GM18870 (cell line): ENCODE measurements around the gene SIPA1L3.
A peak's percentile ranks its signal among the peaks of the same experiment; 100 is the strongest.
"Not testable (repeated sequence)": the region's sequence is repeated elsewhere in the genome, so short reads cannot be mapped to it uniquely, and the experiment has no call there.

Source experiments
- ATAC-seq: cut with Tn5 transposase; IDR thresholded peaks from one replicate; pipeline ENCODE4 v1.9.1; 2021; ENCODE audit warnings: moderate library complexity; ENCODE audit not compliant: unreplicated experiment

SIPA1L3 gene, protein sequence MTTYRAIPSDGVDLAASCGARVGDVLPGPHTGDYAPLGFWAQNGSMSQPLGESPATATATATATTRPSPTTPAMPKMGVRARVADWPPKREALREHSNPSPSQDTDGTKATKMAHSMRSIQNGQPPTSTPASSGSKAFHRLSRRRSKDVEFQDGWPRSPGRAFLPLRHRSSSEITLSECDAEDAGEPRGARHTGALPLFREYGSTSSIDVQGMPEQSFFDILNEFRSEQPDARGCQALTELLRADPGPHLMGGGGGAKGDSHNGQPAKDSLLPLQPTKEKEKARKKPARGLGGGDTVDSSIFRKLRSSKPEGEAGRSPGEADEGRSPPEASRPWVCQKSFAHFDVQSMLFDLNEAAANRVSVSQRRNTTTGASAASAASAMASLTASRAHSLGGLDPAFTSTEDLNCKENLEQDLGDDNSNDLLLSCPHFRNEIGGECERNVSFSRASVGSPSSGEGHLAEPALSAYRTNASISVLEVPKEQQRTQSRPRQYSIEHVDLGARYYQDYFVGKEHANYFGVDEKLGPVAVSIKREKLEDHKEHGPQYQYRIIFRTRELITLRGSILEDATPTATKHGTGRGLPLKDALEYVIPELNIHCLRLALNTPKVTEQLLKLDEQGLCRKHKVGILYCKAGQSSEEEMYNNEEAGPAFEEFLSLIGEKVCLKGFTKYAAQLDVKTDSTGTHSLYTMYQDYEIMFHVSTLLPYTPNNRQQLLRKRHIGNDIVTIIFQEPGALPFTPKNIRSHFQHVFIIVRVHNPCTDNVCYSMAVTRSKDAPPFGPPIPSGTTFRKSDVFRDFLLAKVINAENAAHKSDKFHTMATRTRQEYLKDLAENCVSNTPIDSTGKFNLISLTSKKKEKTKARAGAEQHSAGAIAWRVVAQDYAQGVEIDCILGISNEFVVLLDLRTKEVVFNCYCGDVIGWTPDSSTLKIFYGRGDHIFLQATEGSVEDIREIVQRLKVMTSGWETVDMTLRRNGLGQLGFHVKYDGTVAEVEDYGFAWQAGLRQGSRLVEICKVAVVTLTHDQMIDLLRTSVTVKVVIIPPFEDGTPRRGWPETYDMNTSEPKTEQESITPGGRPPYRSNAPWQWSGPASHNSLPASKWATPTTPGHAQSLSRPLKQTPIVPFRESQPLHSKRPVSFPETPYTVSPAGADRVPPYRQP (N-terminal part only)

GRCh38 chr19:37906869-37907734, at the start of gene SIPA1L3:
SIPA1L3 (plus strand) TSS chr19:37907208; CDS start chr19:38081566, 174,358 bp downstream.
- peak; percentile 78 for ATAC-seq

DNA sequence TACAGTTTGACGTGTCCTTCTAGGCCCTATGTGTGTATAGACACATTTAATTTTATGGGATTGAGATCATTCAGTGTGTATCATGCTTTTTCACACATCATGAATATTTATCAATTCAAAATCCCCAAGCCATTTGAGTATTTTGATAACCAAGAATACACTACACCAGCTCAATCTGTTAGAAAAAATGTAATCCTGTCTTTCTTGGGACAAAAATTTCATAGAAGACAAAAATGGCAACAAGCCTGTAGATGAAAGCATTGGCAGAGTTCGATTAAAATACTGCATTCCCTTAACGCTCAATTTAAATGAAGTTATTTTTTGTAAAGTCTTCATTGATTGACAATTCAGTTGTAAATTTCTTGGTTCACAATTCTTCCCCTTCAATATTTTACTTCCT, 42.5 kb upstream of the SIPA1L3 start:
- ATAC-seq: no peak

DNA sequence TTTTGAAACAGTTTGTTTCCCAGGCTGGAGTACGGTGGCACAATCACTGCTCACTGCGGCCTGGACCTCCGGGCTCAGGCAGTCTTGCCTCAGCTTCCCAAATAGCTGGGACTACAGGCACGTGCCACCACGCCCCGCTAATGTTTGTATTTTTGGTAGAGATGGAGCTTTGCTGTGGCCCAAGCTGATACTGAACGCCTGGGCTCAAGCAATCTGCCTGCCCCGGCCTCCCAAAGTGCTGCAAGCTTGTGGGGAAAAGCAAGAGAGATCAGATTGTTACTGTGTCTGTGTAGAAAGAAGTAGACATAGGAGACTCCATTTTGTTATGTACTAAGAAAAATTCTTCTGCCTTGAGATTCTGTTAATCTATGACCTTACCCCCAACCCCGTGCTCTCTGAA, 41.1 kb upstream of the SIPA1L3 start:
- not testable (repeated sequence) for ATAC-seq

DNA sequence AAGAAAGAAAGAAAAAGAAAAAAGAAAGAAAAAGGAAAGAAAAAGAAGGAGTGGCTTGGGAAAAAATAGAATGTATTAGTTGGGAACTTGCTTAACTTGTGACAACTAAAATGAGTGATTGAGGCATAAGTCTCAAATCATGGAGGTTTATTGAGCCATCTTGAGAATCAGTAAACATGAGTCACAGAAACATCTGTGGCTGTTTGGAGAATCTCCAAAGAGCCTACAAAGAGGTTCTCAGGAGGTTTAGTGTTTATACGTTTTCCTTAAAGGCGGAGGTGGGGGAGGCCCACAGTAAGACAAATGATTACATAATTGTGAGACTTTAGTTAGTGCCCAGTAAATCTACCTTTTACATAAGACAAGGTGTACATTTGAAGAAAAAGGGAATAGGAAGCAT, 39.2 kb upstream of the SIPA1L3 start:
- ATAC-seq: no peak

DNA sequence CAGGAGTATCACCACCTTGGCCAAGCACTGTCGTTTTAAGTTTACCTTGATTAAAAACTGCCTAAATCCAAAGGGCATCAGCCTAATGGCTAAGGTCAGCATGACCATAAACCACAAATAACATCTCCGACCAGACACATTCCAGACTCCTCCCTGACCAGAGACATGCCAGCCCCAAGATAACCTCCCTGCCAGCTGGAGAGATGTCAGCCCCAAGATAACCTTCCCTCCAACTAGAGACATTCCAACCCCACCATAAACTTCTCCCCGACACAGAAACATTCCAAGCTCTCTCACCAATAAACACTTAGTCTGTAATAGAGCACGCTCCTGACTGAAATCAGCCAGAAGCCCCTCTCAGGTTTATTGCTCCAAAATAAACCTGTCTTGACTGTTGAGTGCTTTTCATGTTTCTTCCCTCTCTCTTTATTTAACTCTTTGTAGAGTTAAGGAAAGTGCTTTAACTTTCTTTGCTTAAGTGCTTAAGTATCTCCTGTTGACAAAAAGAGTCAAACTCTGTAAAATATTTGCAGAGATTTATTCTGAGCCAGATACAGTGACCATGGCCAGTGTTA, 37.2 kb upstream of the SIPA1L3 start:
- ATAC-seq: no peak

- no peak for ATAC-seq
Measured at GRCh38 chr19:37872383-37872782, 34.6 kb upstream of the SIPA1L3 start.

DNA sequence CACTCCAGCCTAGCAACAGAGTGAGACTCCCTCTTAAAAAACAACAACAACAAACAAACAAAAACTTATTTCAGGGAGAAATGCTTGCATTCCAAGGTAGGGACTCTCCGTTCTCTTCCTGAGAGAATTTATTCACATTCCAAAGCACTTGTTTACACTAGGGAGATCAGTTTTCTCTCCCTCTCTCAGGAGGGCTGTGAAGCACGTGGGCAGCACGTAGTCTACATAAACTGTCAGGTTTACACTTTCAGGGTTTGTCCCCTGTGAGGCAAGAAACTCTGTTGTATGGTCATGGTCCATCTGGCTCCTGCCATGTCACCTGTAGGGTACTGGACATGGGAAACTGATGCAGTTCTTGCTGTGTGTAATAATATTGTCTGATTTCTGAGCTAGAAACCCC, 32.2 kb upstream of the SIPA1L3 start:
- ATAC-seq: no peak

GRCh38 chr19:37876032-37876431, 31.0 kb upstream of the SIPA1L3 start:
- ATAC-seq: no peak

DNA sequence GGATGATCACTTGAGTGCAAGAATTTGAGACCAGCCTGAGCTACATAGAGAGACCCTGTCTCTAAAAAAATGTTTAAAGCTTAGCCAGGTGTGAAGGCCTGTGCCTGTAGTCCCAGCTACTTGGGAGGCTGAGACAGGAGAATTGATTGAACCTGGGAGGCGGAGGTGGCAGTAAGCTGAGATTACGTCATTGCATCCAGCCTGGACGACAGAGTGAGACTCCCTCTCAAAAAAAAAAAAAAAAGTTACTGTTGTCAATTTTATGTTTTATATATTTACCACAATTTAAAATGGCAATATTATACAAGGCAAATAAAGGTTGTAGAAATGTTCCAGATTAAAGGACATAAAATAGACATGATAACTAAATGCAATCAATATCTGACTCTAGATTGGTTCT, 29.9 kb upstream of the SIPA1L3 start:
- no peak for ATAC-seq

DNA sequence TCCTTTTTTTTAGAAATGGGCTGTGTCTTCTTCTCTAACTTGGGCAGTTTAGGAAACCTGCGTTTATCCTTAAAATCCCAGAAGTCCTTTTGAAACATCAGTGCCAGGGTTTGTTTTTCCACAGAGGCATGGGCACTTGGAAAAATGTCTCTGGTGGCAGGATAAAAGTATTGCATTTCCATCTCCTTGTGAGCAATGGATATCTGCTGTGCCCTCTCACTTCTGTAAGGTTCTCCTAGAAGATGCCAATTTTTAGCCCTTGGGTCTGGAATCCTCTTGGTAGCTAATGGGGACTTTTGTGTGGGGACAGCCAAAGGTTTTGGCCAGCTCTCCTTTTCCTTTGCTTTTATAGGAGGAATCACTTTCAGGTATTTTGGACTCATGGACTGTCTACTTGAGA, 21.6 kb upstream of the SIPA1L3 start:
- no peak for ATAC-seq

GRCh38 chr19:37886571-37886970, 20.4 kb upstream of the SIPA1L3 start:
- no peak for ATAC-seq

DNA sequence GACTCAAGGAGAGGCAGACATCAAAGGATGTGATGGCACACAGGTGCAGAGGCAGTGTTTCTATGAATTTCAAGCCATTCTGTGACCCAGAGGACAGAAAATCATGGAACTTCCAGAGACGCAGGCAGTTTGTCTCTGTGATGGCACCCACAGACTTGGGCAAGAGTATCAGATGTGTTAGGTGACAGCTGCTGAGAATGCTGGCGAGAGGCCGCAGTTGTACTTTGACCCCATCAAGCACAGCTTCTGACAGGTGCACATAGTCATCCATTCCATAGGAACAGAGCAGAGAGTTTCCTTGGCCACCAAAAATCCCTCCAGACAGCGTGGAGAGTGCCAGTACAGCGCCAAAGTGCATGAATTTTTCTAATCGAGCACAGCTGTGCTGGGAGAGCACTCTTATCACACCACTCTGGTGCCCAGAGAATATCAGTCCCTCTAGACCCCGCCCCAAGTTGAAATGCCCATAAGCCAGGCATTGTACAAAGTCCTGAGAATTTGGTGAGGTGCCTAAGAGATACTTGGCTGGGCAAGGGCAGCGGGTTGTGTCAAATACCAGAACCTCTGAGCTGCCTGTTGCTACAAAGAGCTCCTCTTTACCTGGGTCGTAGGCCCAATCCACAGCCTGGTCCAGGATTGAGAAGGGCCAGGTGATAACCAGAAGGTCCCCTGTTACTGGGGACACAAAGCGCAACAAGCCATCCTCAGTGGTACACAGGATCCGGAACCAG, 13.0 kb upstream of the SIPA1L3 start:
- ATAC-seq: no peak

- ATAC-seq: no peak
Measured at GRCh38 chr19:37896180-37896579, 10.8 kb upstream of the SIPA1L3 start.

DNA sequence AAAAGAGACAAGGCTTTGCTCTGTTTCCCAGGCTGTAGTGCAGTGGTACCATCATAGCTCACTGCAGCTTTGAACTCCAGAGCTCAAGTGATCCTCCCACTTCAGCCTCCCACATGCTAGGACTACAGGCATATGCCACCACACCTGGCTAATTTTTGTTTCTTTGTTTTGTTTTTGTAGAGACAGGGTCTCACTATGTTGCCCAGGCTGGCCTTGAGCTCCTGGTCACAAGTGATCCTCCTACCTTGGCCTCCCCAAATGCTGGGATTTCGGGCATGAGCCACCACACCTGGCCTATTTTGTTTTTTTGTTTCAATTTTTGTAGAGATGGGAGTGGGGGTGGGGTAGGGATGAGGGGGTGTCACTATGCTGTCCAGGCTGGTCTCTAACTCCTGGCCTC, 7.6 kb upstream of the SIPA1L3 start:
- no peak for ATAC-seq

DNA sequence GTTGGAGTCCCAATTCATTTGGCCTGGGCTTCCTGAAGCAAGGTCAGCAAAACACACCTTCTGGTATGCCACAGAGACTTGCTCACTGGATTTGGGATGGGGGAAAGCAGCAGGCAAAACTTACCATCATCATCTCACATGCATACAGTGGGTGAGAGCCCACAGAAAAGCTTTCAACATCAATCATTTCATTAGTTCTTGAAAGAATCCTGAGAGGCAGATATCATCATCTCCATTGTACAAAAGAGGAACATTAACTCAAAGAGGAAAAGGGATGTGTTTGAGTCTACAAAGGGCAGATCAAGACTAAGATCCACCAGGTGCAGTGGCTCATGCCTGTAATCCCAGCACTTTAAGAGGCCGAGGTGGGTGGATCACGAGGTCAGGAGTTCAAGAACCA, 7.0 kb upstream of the SIPA1L3 start:
- ATAC-seq: no peak

DNA sequence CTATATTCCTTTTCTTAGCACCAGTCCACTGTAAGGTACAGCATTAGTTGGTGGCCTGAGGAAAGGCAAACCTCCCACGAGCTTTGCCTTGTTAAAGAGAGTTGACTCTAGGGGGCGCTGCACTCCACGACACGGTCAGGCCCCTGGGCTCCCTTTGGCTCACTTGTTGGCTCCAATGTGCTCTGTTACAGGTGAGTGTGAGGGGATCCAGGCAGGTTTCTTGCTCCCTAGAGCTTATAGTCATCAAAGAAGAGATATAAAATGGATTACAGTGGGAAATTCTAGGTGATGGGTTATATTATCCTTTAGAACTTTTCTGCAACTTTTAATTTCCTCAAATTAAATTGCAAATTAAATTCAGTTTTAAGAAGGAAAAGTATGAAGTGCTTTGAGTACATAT, 4.3 kb upstream of the SIPA1L3 start:
- no peak for ATAC-seq

GRCh38 chr19:37903096-37903495, 3.9 kb upstream of the SIPA1L3 start:
- no peak for ATAC-seq

DNA sequence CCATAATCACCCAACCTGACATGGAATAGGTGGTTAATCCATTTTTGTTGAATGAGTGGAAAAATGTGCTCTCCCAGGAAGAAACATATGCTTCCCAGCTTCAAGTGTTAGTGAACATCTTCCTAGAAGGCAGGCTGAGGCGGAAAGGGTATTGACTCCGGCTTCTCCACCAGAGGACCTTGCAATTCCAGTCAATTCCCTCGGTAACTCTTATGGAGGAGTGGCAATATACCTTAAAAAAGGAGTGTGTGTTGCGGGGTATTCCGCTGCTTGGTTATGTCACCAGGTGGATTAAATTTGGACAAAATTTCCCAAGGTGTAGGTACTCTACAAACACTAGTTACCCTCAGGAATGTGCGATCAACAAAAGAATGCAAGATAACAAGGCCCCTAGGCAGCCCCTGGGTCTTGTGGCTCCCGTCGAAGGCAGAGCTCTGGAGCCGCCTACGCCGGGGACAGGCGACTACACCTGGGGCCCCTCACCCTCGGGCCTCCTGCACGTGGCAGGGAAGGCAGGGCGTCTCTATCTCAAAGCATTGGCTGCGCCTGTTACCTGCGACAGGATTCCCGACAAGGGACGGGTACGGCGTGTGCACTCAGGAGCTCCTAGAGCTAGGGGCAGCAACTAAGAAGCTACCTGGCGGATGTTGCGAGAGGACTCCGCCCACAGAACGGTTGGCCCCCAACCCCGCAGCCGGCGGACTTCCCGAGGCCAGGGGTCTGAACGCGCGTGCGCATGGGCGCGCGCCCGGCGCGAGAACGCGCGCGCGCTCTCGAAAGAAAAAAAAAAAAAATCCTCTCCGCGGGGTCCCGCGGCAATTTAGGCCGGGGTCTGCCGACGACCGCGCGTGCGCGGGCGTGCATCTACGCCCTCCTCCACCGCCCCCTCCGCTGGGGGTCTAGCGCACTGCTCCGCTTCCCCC, 801 bp upstream of the SIPA1L3 start, which contains the start of gene WDR87:
Gene WDR87 (minus strand): TSS at position 649 of the 923 bp plus-strand sequence. CDS start 8,355 bp downstream, outside the sequence.
- no peak for ATAC-seq
